ENCODE data around the gene HJURP. TPM values are rescaled to one million over a fixed set of nuclear protein-coding genes. Genes with fewer than 3 reads are reported as not detected.
"Not testable (repeated sequence)": the region's sequence is repeated elsewhere in the genome, so short reads cannot be mapped to it uniquely, and the experiment has no call there.

Gene HJURP
- polyA plus RNA-seq, 3 donors, result not detected

- Histone ChIP-seq H3K27me3 (ENCODE audit: control insufficient read depth in 2 of 2, insufficient read depth in 2 of 2, low read length in 2 of 2) (peaks cover 0 to 7% of the 10 kb centered on the region in 2 donors), H3K79me2 (ENCODE audit: insufficient read depth, low read length) (no peaks in the 10 kb centered on the region), H3K36me3 (replicated peaks in 1 of 2; ENCODE audit: control insufficient read depth in 1 of 2, insufficient read depth in 2 of 2, low read length in 2 of 2) (no peaks in the 10 kb centered on the region), H2AFZ (ENCODE audit: insufficient read depth, low read depth, low read length, poor library complexity, severe bottlenecking) (no peak overlapping the region), H3K9me3 (replicated peaks in 1 of 2; ENCODE audit: control insufficient read depth in 1 of 2, insufficient read depth in 1 of 2, low read length in 2 of 2) (no peaks in the 10 kb centered on the region), H3K4me3 (replicated peaks in 1 of 3; ENCODE audit: low read depth in 2 of 3, low read length in 3 of 3) (no peak overlapping the region), H3K27ac (ENCODE audit: low read depth in 1 of 2, low read length in 2 of 2) (no peak overlapping the region), H3K4me2 (replicated peaks; ENCODE audit: extremely low read depth, low read length, poor library complexity, severe bottlenecking) (no peak overlapping the region), H3K4me1 (ENCODE audit: control insufficient read depth in 1 of 2, insufficient read depth in 2 of 2, low read length in 2 of 2) (no peaks in the 10 kb centered on the region), H3K9ac (ENCODE audit: insufficient read depth, low read length, poor library complexity, severe bottlenecking) (no peak overlapping the region), H4K20me1 (ENCODE audit: insufficient read depth, low read length) (no peaks in the 10 kb centered on the region)
- TF ChIP-seq CTCF (IDR thresholded peaks at IDR 0.05), result no peak
- no peak overlapping the region for H3K4me3 Mint-ChIP-seq
- H3K4me1 Mint-ChIP-seq, result no peaks in the 10 kb centered on the region
- DNase-seq, result no peak
- 50% methylated on average over 1 of the region's 4 CpGs for whole genome bisulfite sequencing (ENCODE audit: insufficient coverage)
- H3K36me3 Mint-ChIP-seq, result no peaks in the 10 kb centered on the region
- intact Hi-C loops (cut with micrococcal nuclease), result no loop called here
- H3K27ac Mint-ChIP-seq, result no peak overlapping the region
- peaks cover 0 to 5% (median 0%) of the 10 kb centered on the region in 7 donors for H3K9me3 Mint-ChIP-seq
- H3K27me3 Mint-ChIP-seq (ENCODE audit: low read depth in 3 of 3), result peaks cover 4 to 14% (median 9%) of the 10 kb centered on the region in 3 donors
These were observed 47.0 kb upstream of the HJURP start for GRCh38 chr2:233901367-233901766.

GRCh38 chr2:233896253-233896652, 41.9 kb upstream of the HJURP start:
- H3K27me3 ChIP-seq (ENCODE audit: control insufficient read depth in 2 of 2, insufficient read depth in 2 of 2, low read length in 2 of 2); H3K36me3 ChIP-seq (replicated peaks in 1 of 2; ENCODE audit: control insufficient read depth in 1 of 2, insufficient read depth in 2 of 2, low read length in 2 of 2); H2AFZ ChIP-seq (ENCODE audit: insufficient read depth, low read depth, low read length, poor library complexity, severe bottlenecking); DNase-seq; H3K9ac ChIP-seq (ENCODE audit: insufficient read depth, low read length, poor library complexity, severe bottlenecking); H3K36me3 Mint-ChIP-seq; H3K9me3 Mint-ChIP-seq; H3K27ac ChIP-seq (ENCODE audit: low read depth in 1 of 2, low read length in 2 of 2); H3K4me3 Mint-ChIP-seq; H4K20me1 ChIP-seq (ENCODE audit: insufficient read depth, low read length); intact Hi-C loops (cut with micrococcal nuclease); H3K4me1 ChIP-seq (ENCODE audit: control insufficient read depth in 1 of 2, insufficient read depth in 2 of 2, low read length in 2 of 2); H3K4me3 ChIP-seq (replicated peaks in 1 of 3; ENCODE audit: low read depth in 2 of 3, low read length in 3 of 3); H3K27ac Mint-ChIP-seq; H3K4me1 Mint-ChIP-seq; H3K79me2 ChIP-seq (ENCODE audit: insufficient read depth, low read length); H3K4me2 ChIP-seq (replicated peaks; ENCODE audit: extremely low read depth, low read length, poor library complexity, severe bottlenecking); H3K9me3 ChIP-seq (replicated peaks in 1 of 2; ENCODE audit: control insufficient read depth in 1 of 2, insufficient read depth in 1 of 2, low read length in 2 of 2): not testable (repeated sequence)
- WGBS (ENCODE audit: insufficient coverage), result no CpG with 5 or more reads among the region's 2 CpGs
- peaks cover 5 to 16% (median 16%) of the 10 kb centered on the region in 3 donors for H3K27me3 Mint-ChIP-seq (ENCODE audit: low read depth in 3 of 3)
